Measurements from ENCODE around the gene SORBS1.

The SORBS1 gene

DNA sequence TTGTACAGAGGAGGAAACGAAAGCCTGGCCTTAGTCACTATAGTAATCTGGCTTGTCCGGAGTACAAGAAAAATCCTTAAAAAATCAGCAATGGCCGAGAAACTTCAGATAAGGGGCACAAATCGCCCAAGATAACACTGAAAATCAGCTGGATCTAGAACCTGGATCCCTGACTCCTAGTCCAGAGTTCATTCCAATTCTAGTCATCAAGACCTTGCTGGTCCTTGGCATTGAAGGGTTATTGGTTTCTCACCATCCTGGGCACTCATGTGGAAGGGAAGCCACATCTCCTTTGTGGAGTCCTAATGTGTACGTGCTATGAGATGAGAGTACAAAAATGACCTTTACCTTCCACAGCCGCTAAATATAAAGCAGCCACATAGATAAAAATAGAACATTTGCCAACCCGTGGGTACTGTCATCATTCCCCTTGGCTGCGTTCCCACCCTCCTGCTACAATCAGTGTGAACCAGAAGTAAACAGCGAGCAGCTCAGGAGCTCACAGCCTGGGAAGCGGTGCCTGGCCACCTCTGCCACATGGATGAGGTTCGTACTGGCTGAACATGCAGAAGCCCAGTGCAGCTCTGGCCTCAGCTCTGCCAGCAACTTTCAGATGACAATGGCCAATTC is 154.4 kb downstream of the SORBS1 start:
- no peak for DNase-seq

DNA sequence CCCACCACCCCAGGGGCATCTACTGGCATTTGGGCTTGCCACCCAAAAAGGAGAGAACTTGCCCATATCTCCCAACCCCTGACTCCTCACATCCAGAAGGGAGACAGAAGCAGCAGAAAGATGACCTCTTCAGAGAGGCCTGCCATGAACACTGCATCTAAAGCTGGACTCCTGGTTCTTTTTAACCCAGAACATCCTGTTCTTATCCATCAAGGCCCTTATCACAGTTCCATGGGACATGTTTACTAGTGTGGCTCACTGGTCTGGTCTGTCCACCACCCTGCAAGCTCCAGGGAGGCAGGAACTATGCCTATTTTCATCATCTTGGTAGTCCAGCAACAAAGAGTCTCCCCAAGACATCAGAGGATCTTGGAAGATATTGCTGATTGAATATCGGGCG is 155.5 kb downstream of the SORBS1 start:
- DNase-seq = no peak

DNA sequence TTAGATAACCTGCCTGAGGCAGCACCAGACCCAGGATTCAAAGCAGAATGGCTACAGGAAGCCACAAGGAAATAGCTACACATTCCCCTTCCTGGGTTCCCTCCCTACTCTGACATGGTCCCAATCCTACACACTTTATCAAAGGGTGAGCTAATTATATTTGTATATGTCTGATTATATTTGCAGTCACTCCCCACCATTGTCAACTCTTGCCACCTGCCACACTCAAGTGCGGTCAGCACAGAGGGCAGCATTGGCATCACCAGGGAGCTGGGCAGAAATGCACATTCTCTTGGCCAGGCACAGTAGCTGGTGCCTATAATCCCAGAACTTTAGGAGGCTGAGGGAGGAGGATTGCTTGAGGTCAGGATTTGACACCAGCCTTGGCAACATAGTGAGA is 156.3 kb downstream of the SORBS1 start:
- no peak for DNase-seq

DNA sequence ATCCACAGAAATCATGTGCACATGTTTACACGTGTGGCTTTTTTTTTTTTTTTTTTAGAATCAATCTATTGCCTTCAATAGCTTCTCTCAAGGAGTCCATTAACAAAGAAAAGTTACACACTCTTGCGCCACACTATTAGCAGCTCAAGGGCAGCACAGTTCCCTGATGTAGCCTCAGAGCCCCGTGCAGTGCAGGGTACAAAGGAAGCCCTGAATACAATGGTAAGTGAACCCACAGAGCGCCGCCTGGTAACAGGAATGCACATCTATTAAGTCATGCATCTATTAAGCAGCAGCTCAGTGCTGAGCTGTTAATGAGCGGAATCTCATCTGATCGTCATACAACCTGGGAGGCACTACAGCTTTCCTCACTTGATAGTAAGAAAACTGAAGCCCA is 156.7 kb downstream of the SORBS1 start:
- DNase-seq = no peak

DNA sequence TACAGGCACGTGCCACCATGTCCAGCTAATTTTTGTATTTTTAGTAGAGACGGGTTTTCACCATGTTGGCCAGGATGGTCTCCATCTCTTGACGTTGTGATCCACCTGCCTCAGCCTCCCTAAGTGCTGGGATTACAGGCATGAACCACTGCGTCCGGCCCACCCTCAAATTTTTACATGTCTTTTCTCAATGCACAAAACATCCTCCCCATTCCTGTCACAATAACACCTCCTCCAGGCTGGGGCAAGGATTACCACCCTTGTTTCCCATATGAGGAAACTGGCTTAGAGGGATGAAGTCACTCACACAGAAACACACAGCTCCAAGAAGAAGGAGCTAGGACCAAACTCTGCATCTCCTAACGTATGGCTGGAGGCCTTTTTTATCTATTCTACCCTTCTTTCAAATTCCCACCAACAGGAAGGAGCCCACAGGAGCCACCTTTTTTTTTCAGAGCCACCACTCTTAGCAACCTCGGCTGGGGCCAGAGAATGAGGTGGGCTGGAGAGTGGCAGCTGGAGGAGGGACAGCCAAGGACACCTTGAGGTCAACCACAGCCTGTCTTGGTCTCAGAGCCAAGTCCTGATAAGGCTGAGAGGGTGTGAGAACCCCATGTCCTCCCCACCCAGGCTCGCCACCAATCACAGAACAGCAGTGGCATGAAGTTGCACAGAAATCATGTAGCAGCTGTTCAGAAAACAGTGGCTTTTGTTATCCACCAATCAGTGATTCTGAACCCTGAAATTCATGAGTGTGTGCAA is 157.3 kb downstream of the SORBS1 start:
- no peak for DNase-seq

DNA sequence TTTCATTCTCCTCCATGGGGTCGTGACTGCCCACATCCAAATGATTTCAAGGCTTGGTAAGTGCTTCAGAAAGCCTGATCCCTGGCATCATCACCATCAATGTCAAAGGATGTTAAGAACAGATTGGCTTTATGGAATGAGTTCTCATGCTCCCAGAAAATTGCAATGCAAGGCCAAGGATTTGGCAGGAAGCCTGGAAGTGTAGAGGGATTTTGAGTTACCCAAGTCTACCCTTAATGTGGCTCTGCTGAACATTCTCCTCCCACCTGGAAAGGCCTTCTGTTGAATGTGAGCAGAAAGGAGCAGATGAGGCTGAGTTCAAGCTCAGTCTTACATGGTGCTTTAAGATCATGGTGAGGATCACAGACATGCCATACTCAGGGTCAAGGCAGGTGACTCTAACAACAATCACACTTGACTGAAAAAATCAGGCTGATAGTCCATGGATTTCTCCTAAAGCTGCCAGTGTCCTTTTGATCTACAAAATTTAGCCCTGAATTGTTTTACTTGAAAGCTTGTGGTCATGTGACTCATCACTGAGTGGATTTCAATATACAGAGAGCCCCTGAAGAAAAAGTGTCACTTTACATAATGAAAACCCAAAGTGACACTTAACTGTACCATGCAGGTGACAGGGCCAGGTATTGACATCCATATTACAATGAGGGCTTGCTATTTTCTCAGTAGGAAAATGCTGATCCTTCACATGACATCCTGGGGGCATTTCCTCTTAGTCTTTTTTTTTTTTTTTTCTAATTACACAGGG is 159.3 kb downstream of the SORBS1 start:
- no peak for DNase-seq

DNA sequence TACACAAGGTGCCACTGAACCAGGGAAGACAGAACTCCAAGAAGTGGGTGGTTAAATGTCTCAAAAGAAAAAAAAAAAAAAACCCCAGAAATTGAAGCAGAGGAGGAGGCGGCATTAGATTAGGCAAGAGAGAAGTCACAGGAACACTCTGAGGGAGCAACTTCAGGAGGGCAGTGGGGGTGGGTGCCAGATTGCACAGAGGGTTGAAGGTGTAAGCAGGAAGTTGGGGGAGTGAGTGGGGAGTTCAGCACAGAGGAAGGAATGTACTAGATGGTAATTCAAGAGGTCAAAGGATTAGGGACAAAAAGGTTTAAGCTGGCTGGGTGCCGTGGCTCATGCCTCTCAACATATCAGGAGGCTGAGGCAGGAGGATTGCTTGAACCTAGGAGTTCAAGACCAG is 160.4 kb downstream of the SORBS1 start:
- no peak for DNase-seq

DNA sequence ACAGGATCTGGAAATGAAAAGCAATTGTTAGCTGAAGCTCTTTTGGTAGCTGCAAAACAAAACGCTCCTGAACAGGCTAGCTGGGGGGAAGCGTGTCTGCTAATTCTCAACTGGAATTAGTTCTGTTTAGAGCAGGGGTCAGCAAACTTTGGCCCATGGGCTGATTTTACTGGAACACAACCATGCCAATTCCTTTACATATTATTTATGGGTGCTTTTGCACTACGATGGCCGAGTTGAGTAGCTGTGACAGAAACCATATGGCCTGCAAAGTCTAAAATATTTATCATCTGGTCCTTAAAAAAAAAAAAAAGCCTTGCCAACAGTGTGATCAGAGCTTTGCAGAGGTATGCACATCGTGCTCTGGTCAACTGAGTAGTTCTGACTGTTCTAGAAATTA is 162.0 kb downstream of the SORBS1 start:
- no peak for DNase-seq

DNA sequence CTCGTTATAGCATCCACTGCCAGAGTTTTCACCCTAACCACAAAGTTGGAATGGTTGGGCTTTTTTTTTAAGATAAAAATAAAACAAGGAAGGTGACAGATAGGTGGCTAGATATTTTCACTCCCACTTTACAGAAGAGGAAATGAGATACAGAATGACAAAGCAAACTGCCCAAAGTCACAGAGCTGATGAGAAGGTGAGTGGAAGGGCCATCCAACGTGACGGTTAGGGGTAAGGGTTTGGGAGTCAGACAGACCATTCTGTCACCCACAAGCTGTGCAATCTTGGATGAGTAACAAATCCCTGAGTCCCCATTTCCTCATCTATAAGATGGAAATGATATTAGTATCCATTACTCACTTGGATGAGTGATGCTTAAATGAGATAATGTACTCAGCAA is 163.4 kb downstream of the SORBS1 start:
- DNase-seq = no peak

DNA sequence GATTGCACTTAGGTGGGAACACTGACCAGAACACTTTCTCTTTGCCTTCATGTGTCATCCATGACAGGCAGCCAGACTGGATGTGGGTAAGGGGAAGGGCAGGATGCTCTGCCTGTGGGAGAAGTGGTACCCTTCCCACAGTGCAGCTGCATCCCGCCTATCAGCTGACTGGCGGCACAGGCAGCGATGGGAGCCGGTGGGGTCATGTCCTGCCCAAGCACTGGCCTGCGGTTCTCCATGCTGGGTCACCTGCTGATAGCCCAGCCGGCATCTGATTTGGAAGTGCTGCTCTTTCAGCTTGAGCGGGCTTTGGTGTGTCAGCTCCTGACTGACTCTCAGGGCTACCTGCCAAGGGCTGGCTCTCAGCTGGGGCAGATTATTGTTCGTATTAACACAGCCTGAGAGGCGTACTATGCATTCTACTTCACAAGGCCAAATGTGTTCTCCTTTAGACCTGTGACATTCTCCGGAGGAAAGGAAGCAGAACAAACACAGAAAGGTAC is 165.2 kb downstream of the SORBS1 start:
- no peak for DNase-seq

DNA sequence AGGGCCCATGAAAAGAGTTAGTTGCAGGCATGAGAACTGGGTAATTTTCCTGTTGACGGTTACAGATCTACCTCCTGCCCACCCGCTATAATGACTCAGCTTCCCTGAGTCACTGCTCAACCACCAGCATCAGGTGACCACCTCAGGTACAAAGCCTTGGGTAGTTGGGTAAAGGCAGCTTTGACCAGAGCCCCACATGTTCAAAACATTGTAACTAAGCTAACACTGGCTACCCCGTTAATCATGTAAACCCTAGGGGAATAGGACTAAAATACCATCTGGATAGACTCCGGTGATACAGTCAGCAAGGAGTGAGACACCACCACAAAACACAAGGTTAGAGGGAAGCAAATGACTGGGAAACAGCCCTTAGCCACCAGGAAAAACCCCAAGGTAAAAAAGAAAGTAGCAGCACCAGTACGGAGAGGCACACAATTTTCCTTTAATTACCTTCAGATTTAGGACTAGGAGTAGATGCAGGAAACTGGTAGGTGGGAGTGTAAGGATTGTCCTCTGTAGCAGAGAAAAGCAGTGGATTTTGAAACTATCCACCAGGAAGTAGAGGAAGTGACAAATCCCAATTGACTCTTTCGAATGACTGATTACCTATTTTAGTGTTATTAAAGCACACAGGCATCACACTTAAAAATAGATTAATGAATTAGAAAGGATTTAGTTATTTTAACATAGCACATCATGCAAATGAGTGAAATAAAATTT is 166.8 kb downstream of the SORBS1 start:
- DNase-seq = no peak

DNA sequence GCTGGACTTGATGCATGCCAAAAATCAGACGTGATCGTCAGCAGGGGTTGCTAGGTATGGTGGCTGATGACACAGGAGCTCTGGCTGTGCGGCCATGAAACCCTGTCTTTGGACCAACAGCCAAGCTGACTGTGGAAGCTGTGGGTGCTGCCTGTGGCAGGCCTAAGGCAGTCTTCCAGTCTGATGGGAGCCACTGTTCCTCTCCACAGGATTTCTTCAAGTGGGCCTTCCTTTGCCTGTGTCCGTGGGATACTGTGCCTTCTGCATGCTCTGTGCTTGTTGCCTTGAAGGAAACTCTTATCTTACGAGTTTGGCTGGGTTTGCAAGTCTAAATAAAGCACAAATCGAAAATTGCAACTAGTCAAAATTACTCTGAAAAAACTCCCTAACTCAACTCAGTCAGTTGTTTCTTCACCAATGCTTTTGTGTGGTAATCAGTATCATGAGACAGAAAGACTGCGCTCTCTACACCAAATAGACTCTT is 168.4 kb downstream of the SORBS1 start:
- DNase-seq = no peak

DNA sequence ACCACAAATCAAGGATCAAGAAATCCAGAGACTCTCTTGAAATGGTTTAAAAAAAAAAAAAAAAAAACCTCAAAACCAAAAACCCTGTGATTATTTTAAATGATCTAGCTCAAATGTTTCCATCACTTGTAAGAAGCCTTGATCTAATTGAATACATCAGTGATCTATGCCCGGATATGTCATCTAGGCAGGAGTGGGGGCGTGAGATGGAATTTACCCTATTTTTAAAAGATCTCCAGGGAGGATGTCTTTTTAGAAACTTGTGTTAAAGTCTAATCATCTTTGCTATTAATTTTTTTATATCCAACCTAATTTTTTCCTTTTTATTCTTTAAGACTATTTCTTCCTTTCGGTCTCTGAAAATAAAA is 169.0 kb downstream of the SORBS1 start:
- DNase-seq = no peak

DNA sequence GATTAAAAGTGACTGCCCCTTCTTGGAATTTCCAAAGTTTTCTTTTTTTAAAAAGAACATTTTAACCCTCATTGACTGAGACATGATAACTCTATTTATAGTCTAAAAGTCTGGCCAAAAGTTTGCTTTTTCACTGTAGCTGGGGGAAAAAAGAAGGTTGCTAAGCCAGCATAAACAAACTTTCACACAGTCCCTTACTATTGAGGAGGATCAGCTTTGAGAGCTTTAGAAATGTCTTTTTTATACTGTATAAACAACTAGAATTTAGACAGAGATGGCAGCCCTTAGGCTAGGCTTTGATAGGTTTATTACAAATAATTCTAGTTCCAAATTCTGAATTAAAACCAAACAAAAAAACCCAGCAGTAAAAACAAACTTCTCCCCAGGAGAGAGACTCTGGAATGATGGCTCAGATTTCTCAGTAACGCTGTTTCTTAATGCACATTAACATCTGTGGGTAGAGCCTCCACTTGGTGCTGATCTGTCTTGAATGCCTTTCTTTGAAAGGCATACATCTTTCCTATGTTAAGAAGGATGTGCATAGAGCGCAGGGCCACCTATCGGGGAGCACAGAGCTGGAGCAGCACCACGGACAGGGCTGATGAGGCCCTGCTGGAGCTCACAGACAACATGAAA is 169.5 kb downstream of the SORBS1 start:
- DNase-seq = no peak

DNA sequence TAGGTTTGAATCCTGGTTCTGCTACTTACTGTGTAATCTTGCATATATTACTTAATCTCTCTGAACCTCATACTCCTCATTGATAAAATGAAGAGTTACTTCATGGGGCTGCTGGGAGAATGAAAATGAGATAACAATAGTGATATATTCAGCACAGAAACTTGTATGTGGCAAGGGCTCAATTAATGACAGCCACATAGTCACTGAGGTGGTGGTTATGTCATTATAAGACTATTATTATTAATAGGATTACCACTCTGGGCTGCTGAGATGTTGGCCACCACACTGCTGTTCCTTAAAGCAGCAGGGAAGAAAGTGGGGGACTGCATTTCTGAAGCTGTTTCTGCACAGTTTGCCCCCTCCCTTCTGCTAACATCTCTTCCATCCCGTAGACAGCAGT is 170.0 kb downstream of the SORBS1 start:
- DNase-seq = no peak

DNA sequence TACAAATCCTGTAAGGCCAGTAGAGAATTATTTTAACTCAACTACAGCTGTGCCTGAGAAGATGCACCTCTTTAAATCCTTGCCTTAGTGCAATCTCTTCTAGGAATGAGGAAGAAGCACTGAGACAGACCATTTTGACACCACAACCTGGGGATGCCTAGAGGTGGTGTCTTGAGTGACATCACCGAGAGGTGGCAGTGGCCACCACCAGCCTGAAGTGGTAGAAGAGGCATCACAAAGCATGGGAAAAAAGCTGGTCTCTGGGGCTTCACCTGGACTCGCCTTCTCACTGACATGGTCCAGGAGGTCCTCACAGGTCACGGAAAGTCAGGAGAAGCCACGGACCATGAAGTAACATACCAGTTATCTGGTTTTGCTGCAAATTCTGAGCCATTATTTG is 171.2 kb downstream of the SORBS1 start:
- DNase-seq = no peak

DNA sequence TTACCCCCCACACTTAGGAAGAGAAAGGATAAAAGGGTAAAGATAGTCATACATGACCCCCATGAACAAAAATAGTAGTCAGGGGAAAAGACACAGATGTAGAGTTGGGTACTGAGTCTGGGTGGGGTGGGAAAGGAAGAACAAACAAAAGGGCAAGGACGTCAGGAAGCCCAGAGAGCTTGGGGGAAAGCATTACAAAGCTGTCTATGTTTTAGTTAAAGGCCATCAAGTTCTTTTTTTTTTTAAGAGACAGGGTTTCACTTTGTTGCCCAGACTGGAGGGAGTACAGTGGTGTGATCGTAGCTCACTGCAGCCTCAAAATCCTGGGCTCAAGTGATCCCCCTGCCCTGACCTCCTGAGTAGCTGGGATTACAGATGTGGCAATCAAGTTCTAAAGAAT is 172.0 kb downstream of the SORBS1 start:
- no peak for DNase-seq

DNA sequence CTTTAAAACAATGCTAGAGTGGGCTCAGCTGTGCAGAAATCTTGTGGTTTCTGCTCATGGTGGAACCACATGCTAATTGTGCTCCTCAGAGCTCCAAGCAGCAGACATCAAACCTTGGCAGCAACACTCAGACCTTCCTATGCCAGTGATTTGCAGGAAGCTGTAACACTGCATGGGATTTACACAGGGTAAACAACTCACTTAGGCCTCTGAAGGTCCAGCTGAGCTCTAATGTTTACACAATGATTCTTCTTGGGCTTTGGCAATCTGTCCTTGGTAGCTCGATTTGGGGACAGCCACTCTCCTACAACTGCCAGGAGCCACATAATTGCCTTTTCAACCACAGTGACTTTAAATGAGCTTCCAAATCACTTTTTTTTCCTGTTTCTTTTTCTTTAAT is 172.6 kb downstream of the SORBS1 start:
- DNase-seq = no peak

DNA sequence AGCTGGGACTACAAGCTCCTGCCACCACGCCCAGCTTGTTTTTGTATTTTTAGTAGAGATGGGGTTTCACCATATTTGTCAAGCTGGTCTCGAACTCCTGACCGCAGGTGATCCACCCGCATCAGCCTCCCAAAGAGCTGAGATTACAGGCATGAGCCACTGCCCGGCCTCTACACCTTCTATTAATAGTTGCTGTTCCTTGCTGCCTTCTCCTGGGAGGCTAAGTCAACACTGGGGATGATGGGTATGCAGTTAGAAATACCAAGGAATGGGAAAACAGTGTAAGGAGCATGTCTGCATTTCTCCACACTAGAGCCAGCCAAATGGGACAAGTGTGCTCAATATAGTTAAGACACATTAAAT is 173.1 kb downstream of the SORBS1 start:
- DNase-seq = no peak

DNA sequence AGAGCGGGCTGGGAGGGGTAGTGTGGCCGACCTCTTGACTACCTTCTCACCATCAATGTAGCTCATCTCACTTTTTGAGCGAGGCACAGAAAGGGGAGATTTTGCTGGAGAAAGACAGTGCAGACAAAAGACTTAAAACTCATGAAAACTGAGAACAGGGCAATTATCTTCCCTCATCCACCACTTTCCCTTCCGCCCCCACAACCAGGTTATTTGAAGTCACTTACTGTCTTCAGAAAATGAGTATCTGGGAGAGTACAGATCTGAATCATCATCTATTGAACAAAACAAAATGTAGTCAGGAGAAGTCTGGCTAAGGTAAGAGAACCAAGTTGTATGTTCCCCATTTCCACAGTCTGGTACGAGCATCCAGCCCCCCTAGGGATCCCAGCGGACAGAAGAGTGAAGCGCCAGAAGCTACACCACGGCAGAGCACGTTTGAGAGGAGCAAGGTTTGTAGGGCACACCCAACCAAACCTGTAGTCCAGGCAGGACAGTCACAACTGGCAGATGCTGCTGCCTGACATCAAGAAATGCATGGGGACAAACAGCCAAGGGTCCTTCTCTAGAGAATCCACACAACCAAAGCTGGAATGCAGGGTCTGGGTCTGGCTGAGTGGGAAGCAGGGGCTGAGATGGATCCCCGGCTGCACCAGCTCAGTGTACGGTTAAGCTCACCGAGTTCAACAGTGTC is 177.0 kb downstream of the SORBS1 start:
- no peak for DNase-seq

DNA sequence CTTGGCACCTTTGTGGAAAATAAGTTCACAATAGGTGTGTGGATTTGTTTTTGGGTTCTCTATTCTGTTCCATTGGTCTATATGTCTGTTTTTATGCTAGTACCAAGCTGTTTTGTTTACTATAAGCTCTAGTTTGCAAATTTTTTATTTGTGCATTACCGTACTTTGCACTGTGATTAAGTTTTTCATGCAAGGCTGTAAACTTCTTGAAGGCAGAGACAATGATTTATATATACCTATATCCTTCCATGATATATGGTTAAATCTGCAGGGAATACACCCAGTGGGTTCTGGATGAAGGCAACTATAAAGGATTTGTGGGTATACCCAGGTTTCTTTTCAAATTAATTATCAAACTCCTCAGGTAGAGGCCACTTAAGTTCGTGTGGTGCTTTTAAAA is 178.6 kb downstream of the SORBS1 start:
- no peak for DNase-seq

DNA sequence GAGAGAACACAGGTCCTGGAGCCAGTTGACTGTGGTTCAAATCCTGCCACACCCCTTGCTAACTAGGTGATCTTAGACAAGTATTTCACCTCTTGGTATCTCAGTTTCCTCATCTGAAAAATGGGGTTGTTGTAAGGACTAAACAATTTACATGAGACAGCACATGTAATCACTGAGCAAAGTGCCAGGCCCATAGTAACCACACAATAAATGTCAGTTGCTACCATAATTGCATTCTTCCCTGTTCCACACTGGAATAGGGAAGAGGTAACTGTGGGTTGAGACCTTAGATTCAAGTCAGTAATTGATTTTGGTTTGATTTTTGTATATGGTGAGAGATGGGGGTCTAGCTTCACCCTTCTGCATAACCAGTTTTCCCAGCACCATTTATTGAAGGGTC is 179.0 kb downstream of the SORBS1 start:
- no peak for DNase-seq
